GM21360 (cell line): ENCODE results near the gene TTC32.
"Not testable (repeated sequence)": the region's sequence is repeated elsewhere in the genome, so short reads cannot be mapped to it uniquely, and the experiment has no call there.

Source experiments
- ATAC-seq: cut with Tn5 transposase; IDR thresholded peaks from one replicate; pipeline ENCODE4 v1.9.1; 2021; ENCODE audit warnings: mild to moderate bottlenecking, moderate library complexity; ENCODE audit not compliant: unreplicated experiment

The TTC32 gene

GRCh38 chr2:19901442-19902215, at the start of gene TTC32:
Gene TTC32 (minus strand): TSS chr2:19901983. CDS start chr2:19901854, 129 bp downstream.
- ATAC-seq = peak; percentile 82

GRCh38 chr2:19949071-19949470, 47.3 kb upstream of the TTC32 start:
- no peak for ATAC-seq

- ATAC-seq = no peak
Measured at GRCh38 chr2:19947184-19947940, 45.6 kb upstream of the TTC32 start.

GRCh38 chr2:19944205-19944845, 42.5 kb upstream of the TTC32 start:
- ATAC-seq = no peak

- ATAC-seq = no peak
Measured at GRCh38 chr2:19943189-19943588, 41.4 kb upstream of the TTC32 start.

GRCh38 chr2:19942199-19942598, 40.4 kb upstream of the TTC32 start:
- no peak for ATAC-seq

- ATAC-seq = no peak
Measured at GRCh38 chr2:19937004-19937403, 35.2 kb upstream of the TTC32 start.

- ATAC-seq = no peak
Measured at GRCh38 chr2:19936203-19936602, 34.4 kb upstream of the TTC32 start.

GRCh38 chr2:19933351-19933981, 31.7 kb upstream of the TTC32 start:
- ATAC-seq = peak; percentile 63

- peak; percentile 32 for ATAC-seq
Measured at GRCh38 chr2:19932928-19933327, 31.1 kb upstream of the TTC32 start.

GRCh38 chr2:19929226-19929625, 27.4 kb upstream of the TTC32 start:
- ATAC-seq = no peak

- not testable (repeated sequence) for ATAC-seq
Measured at GRCh38 chr2:19927816-19928215, 26.0 kb upstream of the TTC32 start.

GRCh38 chr2:19924526-19924925, 22.7 kb upstream of the TTC32 start:
- not testable (repeated sequence) for ATAC-seq

GRCh38 chr2:19922188-19922587, 20.4 kb upstream of the TTC32 start:
- ATAC-seq = not testable (repeated sequence)

- ATAC-seq = no peak
Measured at GRCh38 chr2:19916385-19916950, 14.7 kb upstream of the TTC32 start.

GRCh38 chr2:19914266-19914975, 12.6 kb upstream of the TTC32 start:
- ATAC-seq = no peak

- no peak for ATAC-seq
Measured at GRCh38 chr2:19911808-19912509, 10.2 kb upstream of the TTC32 start.

GRCh38 chr2:19902216-19902740, 495 bp upstream of the TTC32 start:
- no peak for ATAC-seq

GRCh38 chr2:19900931-19901441, 797 bp downstream of the TTC32 start:
- ATAC-seq = peak; percentile 8
